WTC11 (cell line): Measurements from ENCODE around the gene DUSP6.

Experiments used
- ATF1 ChIP-seq: sonication (generic); formaldehyde crosslinking; IDR thresholded peaks from 2 replicates; pipeline ENCODE4 v1.8.1; 2023; ENCODE audit warnings: mild to moderate bottlenecking, moderate library complexity, missing genetic modification reagents
- ELF4 ChIP-seq: sonication (generic); formaldehyde crosslinking; IDR thresholded peaks from 2 replicates; pipeline ENCODE4 v1.8.1; 2022; ENCODE audit warnings: low read depth, mild to moderate bottlenecking, moderate library complexity, missing genetic modification reagents
- NFYB ChIP-seq: sonication (generic); formaldehyde crosslinking; conservative IDR thresholded peaks from 2 replicates; pipeline ENCODE4 v1.8.0; 2022; ENCODE audit warnings: low read depth, missing genetic modification reagents
- RORB ChIP-seq: fragments of 250-450 bp; sonication (Bioruptor Pico); IDR thresholded peaks from 2 replicates; pipeline ENCODE4 v1.9.0; 2021; ENCODE audit warnings: mild to moderate bottlenecking
- TF ChIP-seq, protein P1 (sequence below): fragments of 200-600 bp; IDR thresholded peaks from 2 replicates; pipeline ENCODE4 v1.8.0; 2022; ENCODE audit warnings: antibody characterized with exemption
- TF ChIP-seq, protein P2 (sequence below): fragments of 250-450 bp; sonication (Bioruptor Pico); IDR thresholded peaks from 2 replicates; pipeline ENCODE4 v2.1.2; 2022; ENCODE audit warnings: mild to moderate bottlenecking, moderate library complexity
- TF ChIP-seq, protein P3 (sequence below): sonication (generic); formaldehyde crosslinking; IDR thresholded peaks from 2 replicates; pipeline ENCODE4 v1.8.1; 2023; ENCODE audit warnings: mild to moderate bottlenecking, missing genetic modification reagents, moderate library complexity
- TF ChIP-seq, protein P4 (sequence below): sonication (generic); formaldehyde crosslinking; conservative IDR thresholded peaks from 2 replicates; pipeline ENCODE4 v1.8.1; 2022; ENCODE audit warnings: mild to moderate bottlenecking, missing genetic modification reagents
- TF ChIP-seq, protein P5 (sequence below): fragments of 250-450 bp; sonication (Bioruptor Pico); IDR thresholded peaks from 2 replicates; pipeline ENCODE4 v1.8.0; 2021; ENCODE audit warnings: mild to moderate bottlenecking

DNA sequence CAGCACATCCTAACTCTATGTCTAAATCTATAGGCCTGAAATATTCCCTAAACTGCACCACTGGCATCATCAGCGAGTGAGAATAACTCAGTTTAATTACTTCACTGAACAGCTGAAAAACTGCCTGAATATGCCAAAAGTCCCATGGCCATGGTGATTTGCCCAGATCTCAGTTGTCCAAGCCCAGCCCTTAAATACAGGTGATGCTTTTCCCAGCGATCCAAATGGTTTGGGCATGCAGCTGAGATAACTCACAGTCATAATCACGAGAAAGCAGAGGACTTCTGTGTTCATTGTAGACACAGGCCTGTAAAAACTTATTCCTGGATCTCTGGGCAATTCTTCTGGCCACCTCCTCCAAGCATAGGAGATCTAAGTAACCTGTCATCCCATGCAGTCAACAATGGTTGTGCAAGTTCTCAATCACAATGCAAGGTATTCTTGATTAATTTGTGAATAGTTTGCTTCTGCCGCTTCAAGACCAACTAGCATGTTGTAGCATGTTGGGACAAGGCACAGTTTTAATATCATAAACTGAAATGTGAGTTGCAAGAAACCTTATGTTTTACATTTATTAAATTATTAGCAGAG, 40.5 kb downstream of the DUSP6 start:
- TF ChIP-seq, protein P1, sequence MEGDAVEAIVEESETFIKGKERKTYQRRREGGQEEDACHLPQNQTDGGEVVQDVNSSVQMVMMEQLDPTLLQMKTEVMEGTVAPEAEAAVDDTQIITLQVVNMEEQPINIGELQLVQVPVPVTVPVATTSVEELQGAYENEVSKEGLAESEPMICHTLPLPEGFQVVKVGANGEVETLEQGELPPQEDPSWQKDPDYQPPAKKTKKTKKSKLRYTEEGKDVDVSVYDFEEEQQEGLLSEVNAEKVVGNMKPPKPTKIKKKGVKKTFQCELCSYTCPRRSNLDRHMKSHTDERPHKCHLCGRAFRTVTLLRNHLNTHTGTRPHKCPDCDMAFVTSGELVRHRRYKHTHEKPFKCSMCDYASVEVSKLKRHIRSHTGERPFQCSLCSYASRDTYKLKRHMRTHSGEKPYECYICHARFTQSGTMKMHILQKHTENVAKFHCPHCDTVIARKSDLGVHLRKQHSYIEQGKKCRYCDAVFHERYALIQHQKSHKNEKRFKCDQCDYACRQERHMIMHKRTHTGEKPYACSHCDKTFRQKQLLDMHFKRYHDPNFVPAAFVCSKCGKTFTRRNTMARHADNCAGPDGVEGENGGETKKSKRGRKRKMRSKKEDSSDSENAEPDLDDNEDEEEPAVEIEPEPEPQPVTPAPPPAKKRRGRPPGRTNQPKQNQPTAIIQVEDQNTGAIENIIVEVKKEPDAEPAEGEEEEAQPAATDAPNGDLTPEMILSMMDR = no peak
- TF ChIP-seq NFYB (CRISPR knock-in tag) = no peak
- TF ChIP-seq ATF1 = no peak
- TF ChIP-seq ELF4 (CRISPR knock-in tag) = no peak
- TF ChIP-seq, protein P2, sequence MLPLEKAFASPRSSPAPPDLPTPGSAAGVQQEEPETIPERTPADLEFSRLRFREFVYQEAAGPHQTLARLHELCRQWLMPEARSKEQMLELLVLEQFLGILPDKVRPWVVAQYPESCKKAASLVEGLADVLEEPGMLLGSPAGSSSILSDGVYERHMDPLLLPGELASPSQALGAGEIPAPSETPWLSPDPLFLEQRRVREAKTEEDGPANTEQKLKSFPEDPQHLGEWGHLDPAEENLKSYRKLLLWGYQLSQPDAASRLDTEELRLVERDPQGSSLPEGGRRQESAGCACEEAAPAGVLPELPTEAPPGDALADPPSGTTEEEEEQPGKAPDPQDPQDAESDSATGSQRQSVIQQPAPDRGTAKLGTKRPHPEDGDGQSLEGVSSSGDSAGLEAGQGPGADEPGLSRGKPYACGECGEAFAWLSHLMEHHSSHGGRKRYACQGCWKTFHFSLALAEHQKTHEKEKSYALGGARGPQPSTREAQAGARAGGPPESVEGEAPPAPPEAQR = no peak
- TF ChIP-seq, protein P3, sequence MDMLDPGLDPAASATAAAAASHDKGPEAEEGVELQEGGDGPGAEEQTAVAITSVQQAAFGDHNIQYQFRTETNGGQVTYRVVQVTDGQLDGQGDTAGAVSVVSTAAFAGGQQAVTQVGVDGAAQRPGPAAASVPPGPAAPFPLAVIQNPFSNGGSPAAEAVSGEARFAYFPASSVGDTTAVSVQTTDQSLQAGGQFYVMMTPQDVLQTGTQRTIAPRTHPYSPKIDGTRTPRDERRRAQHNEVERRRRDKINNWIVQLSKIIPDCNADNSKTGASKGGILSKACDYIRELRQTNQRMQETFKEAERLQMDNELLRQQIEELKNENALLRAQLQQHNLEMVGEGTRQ (CRISPR knock-in tag) = no peak
- TF ChIP-seq, protein P4, sequence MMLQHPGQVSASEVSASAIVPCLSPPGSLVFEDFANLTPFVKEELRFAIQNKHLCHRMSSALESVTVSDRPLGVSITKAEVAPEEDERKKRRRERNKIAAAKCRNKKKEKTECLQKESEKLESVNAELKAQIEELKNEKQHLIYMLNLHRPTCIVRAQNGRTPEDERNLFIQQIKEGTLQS (CRISPR knock-in tag) = no peak
- TF ChIP-seq, protein P5, sequence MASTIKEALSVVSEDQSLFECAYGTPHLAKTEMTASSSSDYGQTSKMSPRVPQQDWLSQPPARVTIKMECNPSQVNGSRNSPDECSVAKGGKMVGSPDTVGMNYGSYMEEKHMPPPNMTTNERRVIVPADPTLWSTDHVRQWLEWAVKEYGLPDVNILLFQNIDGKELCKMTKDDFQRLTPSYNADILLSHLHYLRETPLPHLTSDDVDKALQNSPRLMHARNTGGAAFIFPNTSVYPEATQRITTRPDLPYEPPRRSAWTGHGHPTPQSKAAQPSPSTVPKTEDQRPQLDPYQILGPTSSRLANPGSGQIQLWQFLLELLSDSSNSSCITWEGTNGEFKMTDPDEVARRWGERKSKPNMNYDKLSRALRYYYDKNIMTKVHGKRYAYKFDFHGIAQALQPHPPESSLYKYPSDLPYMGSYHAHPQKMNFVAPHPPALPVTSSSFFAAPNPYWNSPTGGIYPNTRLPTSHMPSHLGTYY (CRISPR knock-in tag) = no peak
- no peak for TF ChIP-seq RORB (CRISPR knock-in tag)
